ENCODE results near the gene MSRB3.

Gene MSRB3

GRCh38 chr12:65300097-65300496, 21.6 kb downstream of the MSRB3 start:
- Histone ChIP-seq H3K9me3 (ENCODE audit: insufficient read depth, low read length) (no peaks in the 10 kb centered on the region), H3K79me2 (ENCODE audit: insufficient read depth, low read length) (no peaks in the 10 kb centered on the region), H3K27ac (ENCODE audit: low read depth, low read length) (no peak overlapping the region), H3K4me3 (ENCODE audit: insufficient read depth, low read length, poor library complexity, severe bottlenecking) (no peak overlapping the region), H2AFZ (ENCODE audit: low read depth, low read length, severe bottlenecking) (no peak overlapping the region), H3K27me3 (ENCODE audit: low read length) (no peaks in the 10 kb centered on the region), H3K36me3 (ENCODE audit: low read length) (no peaks in the 10 kb centered on the region), H3K9me2 (replicated peaks; ENCODE audit: insufficient read depth, low read length) (no peaks in the 10 kb centered on the region), H3K4me2 (ENCODE audit: low read depth, low read length, poor library complexity, severe bottlenecking) (no peak overlapping the region), H3K9ac (ENCODE audit: low read length) (no peak overlapping the region), H3F3A (ENCODE audit: insufficient read depth) (no peaks in the 10 kb centered on the region), H4K20me1 (ENCODE audit: low read depth, low read length) (no peaks in the 10 kb centered on the region)
- TF ChIP-seq CTCF (IDR thresholded peaks at IDR 0.05; ENCODE audit: insufficient read depth, low read length, poor library complexity, severe bottlenecking): no peak

GRCh38 chr12:65300679-65301349, 22.3 kb downstream of the MSRB3 start:
- TF ChIP-seq EZH2phosphoT487 (conservative IDR thresholded peaks at IDR 0.05; ENCODE audit: low read length): no peak
- TF ChIP-seq CTCF (IDR thresholded peaks at IDR 0.05; ENCODE audit: insufficient read depth, low read length, poor library complexity, severe bottlenecking): no peak

GRCh38 chr12:65302891-65303290, 24.4 kb downstream of the MSRB3 start:
- no peaks in the 10 kb centered on the region for H3K9me3 ChIP-seq (ENCODE audit: insufficient read depth, low read length)
- TF ChIP-seq EZH2phosphoT487 (conservative IDR thresholded peaks at IDR 0.05; ENCODE audit: low read length): no peak
- TF ChIP-seq CTCF (IDR thresholded peaks at IDR 0.05; ENCODE audit: insufficient read depth, low read length, poor library complexity, severe bottlenecking): no peak
- no peak overlapping the region for H3K4me2 ChIP-seq (ENCODE audit: low read depth, low read length, poor library complexity, severe bottlenecking)
- H3F3A ChIP-seq (ENCODE audit: insufficient read depth): no peaks in the 10 kb centered on the region
- no peaks in the 10 kb centered on the region for H3K27me3 ChIP-seq (ENCODE audit: low read length)
- no peaks in the 10 kb centered on the region for H3K36me3 ChIP-seq (ENCODE audit: low read length)
- no peak overlapping the region for H3K4me3 ChIP-seq (ENCODE audit: insufficient read depth, low read length, poor library complexity, severe bottlenecking)
- no peak overlapping the region for H3K27ac ChIP-seq (ENCODE audit: low read depth, low read length)
- H2AFZ ChIP-seq (ENCODE audit: low read depth, low read length, severe bottlenecking): no peak overlapping the region
- H4K20me1 ChIP-seq (ENCODE audit: low read depth, low read length): no peaks in the 10 kb centered on the region
- H3K9ac ChIP-seq (ENCODE audit: low read length): no peak overlapping the region
- no peaks in the 10 kb centered on the region for H3K9me2 ChIP-seq (replicated peaks; ENCODE audit: insufficient read depth, low read length)
- H3K79me2 ChIP-seq (ENCODE audit: insufficient read depth, low read length): no peaks in the 10 kb centered on the region

More at GRCh38 chr12:65300679-65301349, 22.3 kb downstream of the MSRB3 start:
- H3F3A ChIP-seq (ENCODE audit: insufficient read depth): no peaks in the 10 kb centered on the region
- H3K79me2 ChIP-seq (ENCODE audit: insufficient read depth, low read length): no peaks in the 10 kb centered on the region
- no peak overlapping the region for H3K4me3 ChIP-seq (ENCODE audit: insufficient read depth, low read length, poor library complexity, severe bottlenecking)
- no peaks in the 10 kb centered on the region for H3K27me3 ChIP-seq (ENCODE audit: low read length)
- no peak overlapping the region for H3K9ac ChIP-seq (ENCODE audit: low read length)
- H3K9me2 ChIP-seq (replicated peaks; ENCODE audit: insufficient read depth, low read length): no peaks in the 10 kb centered on the region
- no peaks in the 10 kb centered on the region for H4K20me1 ChIP-seq (ENCODE audit: low read depth, low read length)
- H3K9me3 ChIP-seq (ENCODE audit: insufficient read depth, low read length): no peaks in the 10 kb centered on the region
- H3K36me3 ChIP-seq (ENCODE audit: low read length): no peaks in the 10 kb centered on the region
- H2AFZ ChIP-seq (ENCODE audit: low read depth, low read length, severe bottlenecking): no peak overlapping the region
- H3K4me2 ChIP-seq (ENCODE audit: low read depth, low read length, poor library complexity, severe bottlenecking): no peak overlapping the region
- H3K27ac ChIP-seq (ENCODE audit: low read depth, low read length): no peak overlapping the region
